HEK293T (cell line): Measurements from ENCODE around the gene CCNY.

ENCODE experiments used
- CTCF ChIA-PET: fragments of 350-600 bp; formaldehyde crosslinking; extraction: SDS; loops from one replicate; lab custom pipeline; 2021; ENCODE audit warnings: antibody characterized with exemption, inconsistent platforms; lab: Yijun Ruan, JAX
- POLR2A ChIA-PET: fragments of 350-600 bp; formaldehyde crosslinking; extraction: SDS; loops from one replicate; lab custom pipeline; 2020; ENCODE audit warnings: antibody characterized with exemption, inconsistent platforms; lab: Yijun Ruan, JAX
- DNase-seq: peaks from one replicate; pipeline ENCODE4 v3.0.0; 2012; ENCODE audit warnings: mixed read lengths; ENCODE audit errors: extremely low spot score
- ARNT ChIP-seq: fragments of 450-650 bp; IDR thresholded peaks from 2 replicates; pipeline ENCODE4 v1.6.1; 2017; ENCODE audit warnings: mild to moderate bottlenecking
- BHLHE40 ChIP-seq: fragments of 450-650 bp; IDR thresholded peaks from 2 replicates; pipeline ENCODE4 v1.6.1; 2016; ENCODE audit warnings: mild to moderate bottlenecking, moderate library complexity, borderline replicate concordance
- CTBP1 ChIP-seq: fragments of 450-650 bp; IDR thresholded peaks from 2 replicates; pipeline ENCODE4 v1.6.1; 2016; ENCODE audit warnings: borderline replicate concordance
- ELF4 ChIP-seq: fragments of 450-650 bp; IDR thresholded peaks from 2 replicates; pipeline ENCODE4 v1.6.1; 2017; ENCODE audit warnings: antibody characterized with exemption
- FOXA1 ChIP-seq: fragments of 450-650 bp; IDR thresholded peaks from 2 replicates; pipeline ENCODE4 v1.6.1; 2016; ENCODE audit warnings: mild to moderate bottlenecking
- FOXK2 ChIP-seq: fragments of 450-650 bp; IDR thresholded peaks from 2 replicates; pipeline ENCODE4 v1.6.1; 2016; ENCODE audit warnings: mild to moderate bottlenecking
- FOXM1 ChIP-seq: fragments of 450-650 bp; IDR thresholded peaks from 2 replicates; pipeline ENCODE4 v1.6.1; 2017; ENCODE audit warnings: mild to moderate bottlenecking, borderline replicate concordance
- HDGF ChIP-seq: fragments of 450-650 bp; IDR thresholded peaks from 2 replicates; pipeline ENCODE4 v1.6.1; 2017; ENCODE audit warnings: antibody characterized with exemption, borderline replicate concordance
- L3MBTL2 ChIP-seq: fragments of 450-650 bp; conservative IDR thresholded peaks from 2 replicates; pipeline ENCODE4 v1.6.1; 2016; ENCODE audit warnings: mild to moderate bottlenecking
- LEF1 ChIP-seq: fragments of 450-650 bp; IDR thresholded peaks from 2 replicates; pipeline ENCODE4 v1.6.1; 2017; ENCODE audit warnings: mild to moderate bottlenecking, borderline replicate concordance
- NFRKB ChIP-seq: fragments of 450-650 bp; IDR thresholded peaks from 2 replicates; pipeline ENCODE4 v1.6.1; 2016; ENCODE audit warnings: mild to moderate bottlenecking, moderate library complexity
- PKNOX1 ChIP-seq: fragments of 450-650 bp; IDR thresholded peaks from 2 replicates; pipeline ENCODE4 v1.6.1; 2016
- SP1 ChIP-seq: fragments of 450-650 bp; IDR thresholded peaks from 2 replicates; pipeline ENCODE4 v1.6.1; 2017
- SUZ12 ChIP-seq: fragments of 450-650 bp; IDR thresholded peaks from 2 replicates; pipeline ENCODE4 v1.6.1; 2016; ENCODE audit warnings: mild to moderate bottlenecking
- TARDBP ChIP-seq: fragments of 450-650 bp; IDR thresholded peaks from 2 replicates; pipeline ENCODE4 v1.6.1; 2016
- ZNF384 ChIP-seq: fragments of 450-650 bp; IDR thresholded peaks from 2 replicates; pipeline ENCODE4 v1.6.1; 2016

Gene CCNY

DNA sequence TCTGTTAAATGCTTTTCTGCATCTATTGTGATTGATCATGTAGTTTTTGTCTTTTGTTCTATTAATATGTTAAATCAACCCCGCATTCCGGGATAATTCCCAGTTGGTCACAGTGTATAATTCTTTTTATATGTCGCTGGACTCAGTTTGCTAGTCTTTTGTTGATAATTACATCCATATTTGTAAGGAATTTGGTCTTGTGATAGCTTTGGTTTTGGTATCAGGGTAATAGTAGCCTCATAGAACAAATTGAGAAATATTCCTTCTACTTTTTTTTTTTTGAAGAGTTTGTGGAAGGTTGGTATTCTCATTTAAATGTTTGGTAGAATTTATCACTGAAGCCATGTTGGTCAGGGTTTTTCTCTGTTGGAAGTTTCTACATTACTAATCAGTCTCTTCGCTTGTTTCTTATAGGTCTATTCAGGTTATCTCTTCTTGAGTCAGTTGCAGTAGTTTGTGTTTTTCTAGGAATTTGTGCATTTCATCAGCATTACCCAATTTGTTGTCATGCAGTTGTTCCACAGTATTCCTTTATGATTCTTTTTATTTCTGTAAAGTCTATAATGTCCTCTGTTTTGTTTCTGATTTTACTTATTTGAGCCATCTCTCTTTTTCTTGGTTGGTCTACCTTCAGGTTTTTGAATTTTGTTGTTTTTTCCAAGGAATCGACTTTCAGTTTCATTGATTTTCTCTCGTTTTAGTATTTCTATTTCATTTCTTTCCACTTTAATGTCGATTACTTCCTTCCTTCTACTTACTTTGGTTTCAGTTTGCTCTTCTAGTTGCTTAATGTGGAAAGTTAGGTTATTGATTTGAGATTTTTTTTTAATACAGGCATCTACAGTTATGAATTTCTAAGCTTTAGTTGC lies 204.2 kb downstream of the CCNY start:
- ChIA-PET POLR2A (no interaction called here), CTCF (no interaction called here)
- no peak for DNase-seq
- TF ChIP-seq TARDBP (no peak), NFRKB (no peak), BHLHE40 (no peak), FOXK2 (no peak), L3MBTL2 (no peak), SP1 (no peak), PKNOX1 (no peak), ARNT (no peak), LEF1 (no peak), SUZ12 (no peak), FOXM1 (no peak)

GRCh38 chr10:35541720-35542119 lies 205.4 kb downstream of the CCNY start:
- ChIA-PET POLR2A (no interaction called here), CTCF (no interaction called here)
- TF ChIP-seq LEF1 (no peak), NFRKB (no peak), PKNOX1 (no peak), TARDBP (no peak), SP1 (no peak), BHLHE40 (no peak), ZNF384 (no peak), ARNT (no peak), ELF4 (no peak), L3MBTL2 (no peak), HDGF (no peak), FOXK2 (no peak), CTBP1 (no peak), SUZ12 (no peak)
- no peak for DNase-seq

DNA sequence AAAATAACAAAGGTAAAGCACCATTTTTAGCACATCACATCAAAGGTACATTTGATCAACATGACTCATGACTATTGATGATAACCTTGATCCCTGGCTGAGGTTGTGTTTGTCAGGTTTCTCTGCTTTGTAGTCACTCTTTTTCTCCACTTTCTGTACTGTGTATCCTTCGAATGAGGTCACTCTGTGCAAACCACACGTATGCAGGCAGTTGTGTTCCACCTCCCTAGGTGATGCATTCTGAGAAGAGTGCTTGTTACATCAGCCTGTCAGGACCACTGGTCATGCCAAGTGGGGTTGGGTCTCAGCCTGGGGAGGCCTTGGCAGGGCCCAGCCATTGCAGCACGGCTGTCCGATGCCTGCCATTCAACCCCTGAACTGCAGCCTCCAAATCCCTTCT lies 206.0 kb downstream of the CCNY start:
- no peak for TF ChIP-seq PKNOX1
- no peak for TF ChIP-seq ARNT
- no peak for TF ChIP-seq FOXM1
- no peak for TF ChIP-seq SP1
- TF ChIP-seq HDGF = no peak
- TF ChIP-seq BHLHE40 = no peak
- TF ChIP-seq TARDBP = no peak
- CTCF ChIA-PET = no interaction called here
- DNase-seq = no peak
- POLR2A ChIA-PET = no interaction called here

DNA sequence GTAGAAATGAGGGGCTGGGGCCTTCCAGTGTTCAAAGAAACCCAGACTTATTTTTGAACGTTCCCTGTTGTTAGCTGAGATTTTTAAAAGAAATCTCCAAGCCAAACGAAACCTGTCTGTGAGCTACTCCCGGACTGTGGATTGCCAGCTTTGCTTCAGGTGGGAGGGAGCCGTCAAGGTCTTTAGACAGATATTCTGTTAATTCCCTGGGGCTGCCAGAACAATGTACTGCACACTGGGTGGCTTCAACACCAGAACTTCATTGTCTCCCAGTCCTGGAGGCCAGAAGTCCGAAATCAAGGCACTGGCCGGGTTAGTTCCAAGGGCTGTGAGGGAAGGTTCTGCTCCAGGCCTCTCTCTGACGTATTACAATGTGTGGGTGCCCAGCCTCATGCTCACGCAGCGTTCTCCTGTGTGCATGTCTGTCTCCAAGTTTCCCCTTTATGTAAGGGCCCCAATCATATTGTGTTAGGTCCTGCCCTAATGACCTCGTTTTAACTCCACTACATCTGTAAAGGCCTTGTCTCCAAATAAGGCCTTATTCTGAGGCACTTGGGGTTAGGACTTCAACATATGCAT lies 208.9 kb downstream of the CCNY start:
- ChIA-PET CTCF (no interaction called here), POLR2A (no interaction called here)
- DNase-seq = no peak
- TF ChIP-seq L3MBTL2 (no peak), FOXK2 (no peak), TARDBP (no peak), PKNOX1 (no peak), LEF1 (no peak), ARNT (no peak), FOXA1 (no peak), FOXM1 (no peak), ELF4 (no peak)

DNA sequence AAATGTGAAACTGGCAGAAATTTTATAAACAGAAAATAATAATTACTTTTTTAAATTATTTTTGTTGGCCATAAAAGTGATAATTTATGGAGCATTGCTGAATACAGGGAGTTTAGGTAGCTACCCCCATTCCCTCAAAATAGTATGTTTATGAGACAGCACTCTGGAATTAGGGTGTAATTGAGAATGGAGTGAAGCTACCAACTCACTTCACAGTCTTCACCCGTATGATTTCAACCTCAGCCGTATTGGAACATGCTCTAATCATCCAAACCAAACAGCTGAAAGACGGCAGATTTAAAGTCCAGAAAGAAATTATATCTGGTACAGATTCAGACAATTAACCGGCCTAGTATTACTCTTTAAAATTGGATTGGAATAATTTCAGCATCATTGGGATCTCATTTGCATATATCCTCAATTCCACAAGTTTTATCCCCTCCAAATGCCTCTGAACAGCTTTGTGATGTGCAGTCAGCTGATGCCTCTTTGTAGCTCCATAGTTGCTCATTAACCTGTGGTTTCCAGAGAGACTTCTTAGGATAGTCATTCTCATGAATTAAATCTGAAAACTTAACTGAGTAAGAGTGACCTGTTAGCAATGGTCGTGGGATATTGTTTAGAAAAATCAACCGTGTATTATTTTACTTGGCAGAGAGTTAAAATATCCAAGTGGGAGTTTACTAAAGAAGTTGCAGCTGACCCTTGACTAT lies 209.7 kb downstream of the CCNY start:
- TF ChIP-seq HDGF (no peak), CTBP1 (no peak), FOXA1 (no peak), PKNOX1 (no peak), TARDBP (no peak), LEF1 (no peak), FOXM1 (no peak), ZNF384 (no peak), ARNT (no peak), SP1 (no peak), SUZ12 (no peak), ELF4 (no peak), BHLHE40 (no peak), NFRKB (no peak), FOXK2 (no peak), L3MBTL2 (no peak)
- DNase-seq = no peak
- ChIA-PET CTCF (interaction anchor here (1.3 kb wide), 1 partner anchor 17 kb away, joined by 4 read pairs; no protein-coding TSS in a partner anchor), POLR2A (no interaction called here)
